SK-N-SH treated with all-trans-retinoic acid at 6 μM for 48 hours (cell line): ENCODE measurements around the gene HS3ST5.

ENCODE experiments used
- ESRRG ChIP-seq: fragments of 250-450 bp; sonication (Bioruptor Pico); IDR thresholded peaks from 2 replicates; pipeline ENCODE4 v1.6.1; 2021; ENCODE audit warnings: mild to moderate bottlenecking
- GLIS3 ChIP-seq: fragments of 250-450 bp; sonication (Bioruptor Pico); IDR thresholded peaks from 2 replicates; pipeline ENCODE4 v1.5.0; 2020; ENCODE audit warnings: mild to moderate bottlenecking, moderate library complexity
- ZFP30 ChIP-seq: fragments of 450-650 bp; formaldehyde crosslinking; IDR thresholded peaks from 2 replicates; pipeline ENCODE4 v1.5.0; 2022; ENCODE audit warnings: mild to moderate bottlenecking, moderate library complexity
- ZNF70 ChIP-seq: fragments of 450-650 bp; formaldehyde crosslinking; IDR thresholded peaks from 2 replicates; pipeline ENCODE4 v1.5.0; 2020; ENCODE audit warnings: mild to moderate bottlenecking, moderate library complexity
- TF ChIP-seq, protein P1 (sequence below): fragments of 250-450 bp; sonication (Bioruptor Pico); IDR thresholded peaks from 2 replicates; pipeline ENCODE4 v1.5.0; 2020; ENCODE audit warnings: mild to moderate bottlenecking, moderate library complexity

GRCh38 chr6:114267897-114268296 lies 74.9 kb downstream of the HS3ST5 start:
- TF ChIP-seq, protein P1, sequence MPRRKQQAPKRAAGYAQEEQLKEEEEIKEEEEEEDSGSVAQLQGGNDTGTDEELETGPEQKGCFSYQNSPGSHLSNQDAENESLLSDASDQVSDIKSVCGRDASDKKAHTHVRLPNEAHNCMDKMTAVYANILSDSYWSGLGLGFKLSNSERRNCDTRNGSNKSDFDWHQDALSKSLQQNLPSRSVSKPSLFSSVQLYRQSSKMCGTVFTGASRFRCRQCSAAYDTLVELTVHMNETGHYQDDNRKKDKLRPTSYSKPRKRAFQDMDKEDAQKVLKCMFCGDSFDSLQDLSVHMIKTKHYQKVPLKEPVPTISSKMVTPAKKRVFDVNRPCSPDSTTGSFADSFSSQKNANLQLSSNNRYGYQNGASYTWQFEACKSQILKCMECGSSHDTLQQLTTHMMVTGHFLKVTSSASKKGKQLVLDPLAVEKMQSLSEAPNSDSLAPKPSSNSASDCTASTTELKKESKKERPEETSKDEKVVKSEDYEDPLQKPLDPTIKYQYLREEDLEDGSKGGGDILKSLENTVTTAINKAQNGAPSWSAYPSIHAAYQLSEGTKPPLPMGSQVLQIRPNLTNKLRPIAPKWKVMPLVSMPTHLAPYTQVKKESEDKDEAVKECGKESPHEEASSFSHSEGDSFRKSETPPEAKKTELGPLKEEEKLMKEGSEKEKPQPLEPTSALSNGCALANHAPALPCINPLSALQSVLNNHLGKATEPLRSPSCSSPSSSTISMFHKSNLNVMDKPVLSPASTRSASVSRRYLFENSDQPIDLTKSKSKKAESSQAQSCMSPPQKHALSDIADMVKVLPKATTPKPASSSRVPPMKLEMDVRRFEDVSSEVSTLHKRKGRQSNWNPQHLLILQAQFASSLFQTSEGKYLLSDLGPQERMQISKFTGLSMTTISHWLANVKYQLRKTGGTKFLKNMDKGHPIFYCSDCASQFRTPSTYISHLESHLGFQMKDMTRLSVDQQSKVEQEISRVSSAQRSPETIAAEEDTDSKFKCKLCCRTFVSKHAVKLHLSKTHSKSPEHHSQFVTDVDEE: no peak
- TF ChIP-seq ZFP30 (CRISPR knock-in tag) (no peak), ESRRG (no peak), GLIS3 (CRISPR knock-in tag) (no peak), ZNF70 (CRISPR knock-in tag) (no peak)
